ENCODE data around the gene KIF16B.

DNA sequence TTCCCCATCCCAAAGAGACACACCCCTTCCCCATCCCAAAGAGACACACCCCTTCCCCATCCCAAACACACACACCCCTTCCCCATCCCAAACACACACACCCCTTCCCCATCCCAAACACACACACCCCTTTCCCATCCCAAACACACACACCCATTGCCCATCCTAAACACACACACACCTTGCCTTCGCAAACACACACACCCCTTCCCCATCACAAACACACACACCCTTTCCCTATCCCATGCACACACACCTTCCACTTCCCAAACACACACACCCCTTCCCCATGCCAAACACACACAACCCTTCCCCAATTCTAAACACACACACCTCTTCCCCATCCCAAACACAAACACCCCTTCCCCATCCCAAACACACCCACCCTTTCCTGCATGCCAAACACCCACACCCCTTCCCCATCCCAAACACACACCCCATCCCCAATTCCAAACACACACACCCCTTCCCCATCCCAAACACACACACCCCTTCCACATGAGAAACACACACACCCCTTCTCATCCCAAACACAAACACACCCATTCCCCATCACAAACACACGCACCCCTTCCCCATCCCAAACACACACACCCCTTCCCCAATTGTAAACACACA is 315.3 kb downstream of the KIF16B start:
- TF ChIP-seq, protein P1, sequence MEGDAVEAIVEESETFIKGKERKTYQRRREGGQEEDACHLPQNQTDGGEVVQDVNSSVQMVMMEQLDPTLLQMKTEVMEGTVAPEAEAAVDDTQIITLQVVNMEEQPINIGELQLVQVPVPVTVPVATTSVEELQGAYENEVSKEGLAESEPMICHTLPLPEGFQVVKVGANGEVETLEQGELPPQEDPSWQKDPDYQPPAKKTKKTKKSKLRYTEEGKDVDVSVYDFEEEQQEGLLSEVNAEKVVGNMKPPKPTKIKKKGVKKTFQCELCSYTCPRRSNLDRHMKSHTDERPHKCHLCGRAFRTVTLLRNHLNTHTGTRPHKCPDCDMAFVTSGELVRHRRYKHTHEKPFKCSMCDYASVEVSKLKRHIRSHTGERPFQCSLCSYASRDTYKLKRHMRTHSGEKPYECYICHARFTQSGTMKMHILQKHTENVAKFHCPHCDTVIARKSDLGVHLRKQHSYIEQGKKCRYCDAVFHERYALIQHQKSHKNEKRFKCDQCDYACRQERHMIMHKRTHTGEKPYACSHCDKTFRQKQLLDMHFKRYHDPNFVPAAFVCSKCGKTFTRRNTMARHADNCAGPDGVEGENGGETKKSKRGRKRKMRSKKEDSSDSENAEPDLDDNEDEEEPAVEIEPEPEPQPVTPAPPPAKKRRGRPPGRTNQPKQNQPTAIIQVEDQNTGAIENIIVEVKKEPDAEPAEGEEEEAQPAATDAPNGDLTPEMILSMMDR (IDR thresholded peaks at IDR 0.05): no peak
- TF ChIP-seq ZFX (IDR thresholded peaks at IDR 0.05; ENCODE audit: borderline replicate concordance): no peak
